Stimulated activated naive B cell treated with anti-CD40 and anti-IgM and Interleukin-4, amounts not matched to agents 10 μg/mL and 1 μg/mL and 100 μg/mL, for 72 hours (primary cell): ENCODE data around the gene NFYC.
"Not testable (repeated sequence)": the region's sequence is repeated elsewhere in the genome, so short reads cannot be mapped to it uniquely, and the experiment has no call there.

Experiments
- ATAC-seq, 2 donors: fragments of 150-1000 bp; cut with Tn5 transposase; replicated peaks; 2 replicates each; pipeline ENCODE4 v1.10.0; 2021; ENCODE audit warnings: moderate library complexity in 1 of 2
- DNase-seq: peaks from one replicate; pipeline ENCODE4 v3.0.0; 2021
- H3K27ac Mint-ChIP-seq: one replicate; pipeline ENCODE4 v1.8.0; 2022; ENCODE audit warnings: mild to moderate bottlenecking, mixed read lengths
- H3K27me3 Mint-ChIP-seq, 2 donors: one replicate each; pipeline ENCODE4 v1.8.0; 2022; ENCODE audit warnings: mixed read lengths in 2 of 2
- H3K36me3 Mint-ChIP-seq, 2 donors: one replicate each; pipeline ENCODE4 v1.8.0; 2022; ENCODE audit warnings: mixed read lengths in 2 of 2, mild to moderate bottlenecking in 1 of 2
- H3K4me1 Mint-ChIP-seq, 2 donors: one replicate each; pipeline ENCODE4 v1.8.0; 2022; ENCODE audit warnings: mixed read lengths in 2 of 2, mild to moderate bottlenecking in 1 of 2
- H3K4me3 Mint-ChIP-seq, 2 donors: one replicate each; pipeline ENCODE4 v1.8.0; 2022; ENCODE audit warnings: mild to moderate bottlenecking in 2 of 2, mixed read lengths in 2 of 2, moderate library complexity in 1 of 2
- H3K9me3 Mint-ChIP-seq, 2 donors: one replicate each; pipeline ENCODE4 v1.8.0; 2022; ENCODE audit warnings: mixed read lengths in 2 of 2, mild to moderate bottlenecking in 1 of 2

The NFYC gene

DNA sequence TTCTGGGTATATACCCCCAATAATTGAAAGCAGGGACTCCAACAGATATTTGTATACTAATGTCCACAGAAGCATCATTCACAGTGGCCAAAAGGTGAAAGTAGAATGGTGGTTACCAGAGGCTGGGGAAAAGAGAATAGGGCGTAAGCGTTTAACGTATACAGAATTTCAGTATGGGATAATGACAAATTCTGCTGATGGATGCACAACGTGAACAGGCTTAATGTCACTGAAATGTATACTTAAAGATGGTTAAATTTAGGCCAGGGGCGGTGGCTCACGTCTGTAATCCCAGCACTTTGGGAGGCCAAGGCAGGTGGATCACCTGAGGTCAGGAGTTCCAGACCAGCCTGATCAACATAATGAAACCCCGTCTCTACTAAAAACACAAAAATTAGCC, 4.4 kb upstream of the NFYC start:
- Mint-ChIP-seq H3K27me3 (no peaks in the 10 kb centered on the region), H3K4me3 (no peak overlapping the region), H3K27ac (no peak overlapping the region), H3K4me1 (peaks cover 10 to 22% of the 10 kb centered on the region in 2 donors), H3K36me3 (peaks cover 19 to 23% of the 10 kb centered on the region in 2 donors), H3K9me3 (peaks cover 0 to 3% of the 10 kb centered on the region in 2 donors)
- ATAC-seq, result no peak
- DNase-seq, result no peak

DNA sequence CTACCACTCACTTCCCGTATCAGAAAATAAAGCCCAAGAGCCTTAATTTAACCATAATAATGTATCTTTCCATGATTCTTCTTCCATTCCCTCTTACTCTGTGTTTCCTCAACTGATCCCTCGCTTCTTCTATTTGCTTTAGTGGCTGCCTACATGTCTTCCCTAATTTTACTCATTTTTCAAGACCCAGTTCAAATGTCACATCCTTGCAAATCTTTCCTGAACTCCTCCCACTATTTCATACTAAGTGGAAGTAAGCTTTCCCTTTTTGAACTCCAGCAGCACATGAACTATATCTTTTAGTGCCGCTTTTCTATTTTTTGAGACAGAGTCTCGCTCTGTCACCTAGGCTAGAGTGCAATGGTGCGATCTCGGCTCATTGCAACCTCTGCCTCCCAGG, 3.8 kb upstream of the NFYC start:
- Mint-ChIP-seq H3K36me3 (peaks cover 19 to 28% of the 10 kb centered on the region in 2 donors), H3K9me3 (peaks cover 0 to 3% of the 10 kb centered on the region in 2 donors), H3K27ac (no peak overlapping the region), H3K27me3 (no peaks in the 10 kb centered on the region), H3K4me1 (peaks cover 14 to 28% of the 10 kb centered on the region in 2 donors), H3K4me3 (no peak overlapping the region)
- DNase-seq, result no peak
- ATAC-seq, result no peak

DNA sequence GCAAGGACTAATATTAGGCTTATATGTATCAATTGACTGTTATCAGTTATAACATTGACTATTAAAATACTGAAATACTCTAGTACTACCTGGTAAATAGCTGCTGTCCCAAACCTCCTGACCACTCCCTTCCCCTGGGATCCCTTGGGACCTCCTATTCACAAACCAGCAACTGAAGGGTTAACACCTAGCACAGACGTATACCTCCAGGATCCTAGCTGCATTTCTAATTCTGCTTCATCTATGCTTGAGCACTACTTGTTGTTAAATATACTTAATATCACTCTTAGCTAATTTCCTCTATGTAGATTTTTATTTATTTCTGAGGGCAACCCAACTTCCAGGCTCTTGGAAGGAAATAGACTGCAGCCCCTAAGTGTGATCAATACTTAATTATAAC, 1.8 kb upstream of the NFYC start:
- Mint-ChIP-seq H3K4me1 (peaks cover 26 to 44% of the 10 kb centered on the region in 2 donors), H3K36me3 (peaks cover 18 to 35% of the 10 kb centered on the region in 2 donors), H3K9me3 (peaks cover 0 to 3% of the 10 kb centered on the region in 2 donors), H3K4me3 (no peak overlapping the region), H3K27ac (no peak overlapping the region), H3K27me3 (no peaks in the 10 kb centered on the region)
- no peak for ATAC-seq
- DNase-seq, result no peak

DNA sequence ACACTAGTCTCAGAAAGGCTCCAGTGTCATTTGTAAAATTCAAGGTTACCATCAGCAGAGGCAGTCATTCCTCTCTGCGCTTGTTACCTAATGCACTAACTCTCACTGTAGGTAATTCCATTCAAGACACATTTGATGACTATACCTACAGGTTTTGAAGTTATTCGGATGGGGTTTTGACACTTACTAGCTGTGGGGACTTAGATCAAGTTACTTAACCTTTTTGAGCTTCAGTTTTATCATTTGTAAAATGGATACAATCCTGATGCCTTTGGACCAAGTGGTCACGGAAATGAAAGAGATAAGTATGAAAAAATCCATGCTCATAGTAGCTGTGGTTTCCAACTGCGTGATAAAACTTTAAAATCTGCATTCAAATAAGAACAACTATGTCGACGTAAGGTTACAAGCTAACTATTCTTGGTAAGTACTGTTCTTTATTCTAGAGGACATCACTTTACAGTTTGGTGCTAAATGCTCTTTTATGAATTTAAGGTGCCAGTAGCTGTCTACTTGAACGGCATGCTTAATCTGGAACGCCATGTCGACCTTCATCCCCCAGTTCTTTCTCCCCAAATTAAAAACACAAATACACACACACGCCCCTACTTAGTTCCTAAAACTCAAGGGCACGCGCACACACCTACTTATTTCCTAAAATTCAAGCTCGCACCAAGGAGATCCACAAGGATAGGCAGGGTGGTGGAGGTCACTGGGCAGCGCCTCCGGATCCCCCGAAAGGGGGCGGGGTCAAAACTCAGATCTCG, 550 bp upstream of the NFYC start:
- Mint-ChIP-seq H3K36me3 (peaks cover 14 to 31% of the 10 kb centered on the region in 2 donors), H3K27ac (peak overlapping the region; percentile 100), H3K9me3 (peaks cover 0 to 3% of the 10 kb centered on the region in 2 donors), H3K4me3 (peak overlapping the region; percentile 85 to 91), H3K27me3 (no peaks in the 10 kb centered on the region), H3K4me1 (peaks cover 26 to 49% of the 10 kb centered on the region in 2 donors)
- ATAC-seq (no peak), DNase-seq (no peak)

DNA sequence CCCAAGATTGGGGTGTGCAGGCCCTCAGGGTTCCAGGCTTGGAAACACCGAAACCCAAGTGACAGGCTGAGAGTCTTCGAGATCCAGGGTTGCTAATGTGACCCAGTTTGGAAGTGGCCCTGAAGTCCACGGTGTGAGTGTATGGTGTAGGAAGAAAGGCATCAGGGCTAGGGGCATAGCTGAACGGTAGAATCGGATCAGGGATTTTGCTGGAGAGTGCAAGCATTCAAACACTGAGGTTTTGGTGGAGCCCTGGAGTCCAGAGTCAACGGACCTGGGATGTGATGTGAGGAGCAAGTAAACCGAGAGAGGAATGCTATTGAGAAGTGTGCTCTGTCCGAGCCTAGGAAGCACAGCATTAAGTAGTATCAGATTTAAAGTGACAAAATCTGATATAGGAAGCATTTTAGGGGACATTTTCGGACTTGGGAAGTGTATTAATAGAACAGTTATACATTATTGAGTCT, 958 bp downstream of the NFYC start:
- H3K27me3 Mint-ChIP-seq, result no peaks in the 10 kb centered on the region
- H3K9me3 Mint-ChIP-seq, result peaks cover 0 to 3% of the 10 kb centered on the region in 2 donors
- no peak for DNase-seq
- peaks cover 14 to 33% of the 10 kb centered on the region in 2 donors for H3K36me3 Mint-ChIP-seq
- H3K4me1 Mint-ChIP-seq, result peaks cover 36 to 63% of the 10 kb centered on the region in 2 donors
- H3K4me3 Mint-ChIP-seq, result peak overlapping the region; percentile 85 to 91
- H3K27ac Mint-ChIP-seq, result peak overlapping the region; percentile 100
- ATAC-seq, result peak in 1 of 2 donors; percentile 10

DNA sequence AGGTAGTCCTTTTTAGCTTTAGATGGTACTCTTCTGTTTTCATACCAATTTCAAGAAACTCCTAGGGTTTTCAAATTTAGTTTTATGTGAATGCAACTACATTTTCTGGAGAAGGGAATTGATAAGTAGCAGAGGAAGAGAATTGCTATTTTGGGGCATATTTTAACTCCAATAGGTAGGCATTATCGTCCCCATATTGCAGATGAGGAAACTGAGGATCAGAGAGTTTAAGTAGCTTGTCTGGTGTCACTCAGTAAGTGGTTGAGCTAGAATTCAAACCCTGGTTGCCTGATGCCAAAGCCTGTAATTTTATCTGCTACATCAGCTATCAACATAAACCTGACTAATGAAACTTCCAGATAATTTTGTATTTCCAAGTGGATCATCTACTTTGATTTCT, 1.9 kb downstream of the NFYC start:
- DNase-seq, result no peak
- Mint-ChIP-seq H3K4me1 (peaks cover 36 to 64% of the 10 kb centered on the region in 2 donors), H3K4me3 (peak overlapping the region; percentile 62 to 85), H3K27ac (peak overlapping the region; percentile 67), H3K9me3 (peaks cover 0 to 2% of the 10 kb centered on the region in 2 donors), H3K36me3 (peaks cover 11 to 29% of the 10 kb centered on the region in 2 donors), H3K27me3 (no peaks in the 10 kb centered on the region)
- no peak for ATAC-seq

DNA sequence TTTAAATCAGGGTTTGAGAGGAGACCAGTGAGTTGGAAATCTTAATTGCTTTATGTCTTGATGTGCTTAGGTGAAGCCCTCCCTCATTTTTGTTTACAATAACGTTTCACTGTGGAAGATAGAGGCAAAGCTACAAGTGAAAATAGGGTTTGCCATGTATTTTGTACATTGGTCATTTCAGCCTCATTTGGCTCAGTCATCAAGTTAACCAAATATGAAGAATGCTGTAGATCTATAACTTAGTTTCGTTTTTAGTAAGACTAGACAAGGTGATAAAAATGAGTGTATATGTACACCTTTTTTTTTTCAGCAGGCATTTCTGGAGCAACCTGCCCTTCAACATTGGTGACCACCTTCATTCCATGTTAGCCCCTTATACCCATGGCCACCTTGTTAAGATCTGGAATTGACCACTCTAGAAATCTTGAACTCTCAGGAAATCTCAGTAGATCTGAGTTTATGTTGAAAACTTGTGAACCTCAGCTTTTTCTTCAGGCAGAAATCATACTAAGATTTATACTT, 2.9 kb downstream of the NFYC start:
- Mint-ChIP-seq H3K27me3 (no peaks in the 10 kb centered on the region), H3K27ac (peak overlapping the region; percentile 70)

DNA sequence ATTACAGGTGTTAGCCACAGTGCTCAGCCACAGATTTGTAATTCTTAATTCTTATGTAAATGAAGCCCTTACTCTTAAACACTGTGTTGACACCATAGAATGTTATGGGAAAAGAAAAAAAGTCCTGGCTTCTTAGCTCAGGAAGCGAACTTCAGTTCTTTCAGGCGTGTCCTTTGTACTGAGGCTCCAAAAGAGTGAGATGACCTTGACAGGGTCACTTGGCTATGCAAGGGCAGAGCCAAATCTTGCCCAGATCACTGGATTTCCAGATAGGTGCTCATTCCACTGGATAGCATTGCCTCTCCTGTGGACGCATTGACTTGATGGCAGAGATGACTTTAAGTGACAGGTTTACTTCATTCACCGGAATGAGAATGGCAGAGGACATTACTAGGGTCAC, 4.8 kb downstream of the NFYC start:
- no peak overlapping the region for H3K4me3 Mint-ChIP-seq
- no peaks in the 10 kb centered on the region for H3K27me3 Mint-ChIP-seq
- ATAC-seq (no peak), DNase-seq (no peak)
- peak overlapping the region; percentile 51 for H3K27ac Mint-ChIP-seq
- H3K9me3 Mint-ChIP-seq, result peaks cover 0 to under 1% of the 10 kb centered on the region in 2 donors
- peaks cover 43 to 68% of the 10 kb centered on the region in 2 donors for H3K4me1 Mint-ChIP-seq
- peaks cover 9 to 29% of the 10 kb centered on the region in 2 donors for H3K36me3 Mint-ChIP-seq

More for the DNA sequence above, 2.9 kb downstream of the NFYC start:
- peak overlapping the region in 1 of 2 donors; percentile 32 for H3K4me3 Mint-ChIP-seq
- H3K9me3 Mint-ChIP-seq, result peaks cover 0 to 2% of the 10 kb centered on the region in 2 donors
- no peak for ATAC-seq
- no peak for DNase-seq
- peaks cover 44 to 71% of the 10 kb centered on the region in 2 donors for H3K4me1 Mint-ChIP-seq
- H3K36me3 Mint-ChIP-seq, result peaks cover 11 to 35% of the 10 kb centered on the region in 2 donors

DNA sequence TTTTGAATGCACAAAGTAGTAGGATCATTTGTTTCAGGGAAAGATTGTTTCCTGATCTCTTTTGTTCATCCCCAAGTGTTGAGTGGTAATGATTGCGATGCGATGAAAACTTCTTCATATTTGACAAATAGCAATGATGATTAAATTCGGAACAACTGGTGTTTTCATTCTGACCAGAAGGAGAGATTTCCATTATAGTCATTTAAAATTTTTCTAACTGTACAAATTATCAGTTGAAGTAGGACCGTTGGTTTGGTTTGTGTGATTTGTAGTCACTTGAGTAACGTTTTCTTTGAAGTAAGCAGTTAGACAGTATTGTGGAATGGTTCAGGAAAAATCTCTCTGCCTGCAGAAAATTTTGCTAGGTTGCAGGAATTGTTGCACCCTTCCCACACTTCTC, 5.9 kb downstream of the NFYC start:
- DNase-seq (no peak), ATAC-seq (no peak)
- Mint-ChIP-seq H3K9me3 (no peaks in the 10 kb centered on the region), H3K36me3 (peaks cover 6 to 25% of the 10 kb centered on the region in 2 donors), H3K4me3 (no peak overlapping the region), H3K27ac (peak overlapping the region; percentile 42), H3K4me1 (peaks cover 44 to 71% of the 10 kb centered on the region in 2 donors), H3K27me3 (no peaks in the 10 kb centered on the region)

DNA sequence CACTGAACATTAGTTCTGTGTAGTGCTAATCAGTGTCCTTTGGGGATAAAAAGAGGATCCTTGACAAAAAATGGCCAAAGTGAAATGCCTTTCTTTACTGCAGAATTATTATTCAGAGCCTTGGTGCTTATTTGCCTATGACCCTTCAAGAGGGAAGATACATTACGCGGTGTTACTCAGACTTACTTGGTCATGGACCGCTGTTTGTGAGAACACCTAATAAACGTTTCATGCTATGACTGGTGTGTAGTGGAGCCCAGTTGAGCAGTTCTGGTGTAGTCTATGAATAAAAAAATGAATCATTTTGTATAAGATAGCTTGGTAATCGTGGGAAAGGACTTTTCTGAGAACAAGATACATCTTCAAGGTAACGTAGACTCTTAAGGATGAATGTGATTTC, 8.3 kb downstream of the NFYC start:
- peaks cover 39 to 72% of the 10 kb centered on the region in 2 donors for H3K4me1 Mint-ChIP-seq
- peaks cover 8 to 22% of the 10 kb centered on the region in 2 donors for H3K36me3 Mint-ChIP-seq
- no peaks in the 10 kb centered on the region for H3K9me3 Mint-ChIP-seq
- H3K27ac Mint-ChIP-seq, result peak overlapping the region; percentile 65
- DNase-seq (peak; percentile 58), ATAC-seq (peak; percentile 100)
- no peaks in the 10 kb centered on the region for H3K27me3 Mint-ChIP-seq
- peak overlapping the region; percentile 25 for H3K4me3 Mint-ChIP-seq

DNA sequence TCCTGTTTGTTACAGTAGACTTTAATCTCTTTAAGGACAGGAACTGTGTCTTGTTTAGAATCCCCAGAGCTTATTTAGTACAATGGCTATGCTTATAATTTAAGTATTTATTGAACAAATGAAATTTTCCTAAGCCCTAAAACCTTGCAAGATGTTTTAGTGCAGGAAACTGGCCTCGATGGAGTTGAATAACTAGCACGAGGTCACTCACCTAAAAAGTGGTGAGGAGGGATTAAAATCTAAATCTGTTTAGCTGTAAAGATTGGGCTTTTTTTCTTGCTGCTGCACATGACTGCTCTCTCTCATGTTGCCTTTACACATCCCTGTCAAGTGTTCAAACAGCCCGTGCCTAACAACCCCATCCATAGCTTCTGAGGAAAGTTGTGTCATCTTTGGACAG, 10.2 kb downstream of the NFYC start:
- DNase-seq (no peak), ATAC-seq (no peak)
- Mint-ChIP-seq H3K4me3 (no peak overlapping the region), H3K4me1 (peaks cover 42 to 73% of the 10 kb centered on the region in 2 donors), H3K27me3 (no peaks in the 10 kb centered on the region), H3K36me3 (peaks cover 7 to 28% of the 10 kb centered on the region in 2 donors), H3K9me3 (peaks cover 0 to 1% of the 10 kb centered on the region in 2 donors), H3K27ac (peak overlapping the region; percentile 51)

DNA sequence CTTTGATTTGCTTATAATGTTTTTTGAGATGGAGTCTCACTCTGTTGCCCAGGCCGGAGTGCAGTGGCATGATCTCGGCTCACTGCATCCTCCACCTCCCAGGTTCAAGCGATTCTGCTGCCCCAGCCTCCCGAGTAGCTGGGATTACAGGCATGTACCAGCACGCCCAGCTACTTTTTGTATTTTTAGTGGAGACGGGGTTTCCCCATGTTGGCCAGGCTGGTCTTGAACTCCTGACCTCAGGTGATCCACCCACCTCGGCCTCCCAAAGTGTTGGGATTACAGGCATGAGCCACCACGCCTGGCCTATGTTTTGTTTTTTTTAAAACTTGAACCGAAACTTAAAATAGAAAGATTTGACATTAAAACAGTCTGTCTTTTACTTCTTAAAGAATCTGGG, 11.3 kb downstream of the NFYC start:
- H3K27me3 Mint-ChIP-seq, DNase-seq, ATAC-seq, H3K9me3 Mint-ChIP-seq: not testable (repeated sequence)
- peaks cover 35 to 64% of the 10 kb centered on the region in 2 donors for H3K4me1 Mint-ChIP-seq
- H3K27ac Mint-ChIP-seq, result peak overlapping the region; percentile 74
- H3K36me3 Mint-ChIP-seq, result peaks cover 2 to 20% of the 10 kb centered on the region in 2 donors
- peak overlapping the region in 1 of 2 donors; percentile 3 for H3K4me3 Mint-ChIP-seq

DNA sequence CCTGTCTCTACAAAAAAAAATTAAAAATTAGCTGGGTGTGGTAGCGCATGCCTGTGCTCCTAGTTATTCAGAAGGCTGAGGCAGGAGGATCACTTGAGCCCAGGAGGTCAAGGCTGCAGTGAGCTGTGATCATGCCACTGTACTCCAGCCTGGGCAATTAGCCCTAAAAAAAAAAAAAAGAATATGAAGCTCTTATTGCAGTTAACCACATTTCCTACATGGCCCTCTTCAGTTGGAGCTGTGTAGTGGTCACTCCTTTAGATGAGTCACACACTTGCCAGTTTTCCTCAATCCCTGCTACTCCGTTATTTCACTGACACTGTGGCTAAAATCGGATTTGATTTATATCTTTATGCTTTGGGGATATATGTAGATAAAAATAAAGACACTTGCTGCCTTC, 11.8 kb downstream of the NFYC start:
- Mint-ChIP-seq H3K27me3 (no peaks in the 10 kb centered on the region), H3K36me3 (peaks cover 2 to 20% of the 10 kb centered on the region in 2 donors), H3K9me3 (peaks cover 0 to 1% of the 10 kb centered on the region in 2 donors), H3K27ac (peak overlapping the region; percentile 9), H3K4me3 (peak overlapping the region in 1 of 2 donors; percentile 11), H3K4me1 (peaks cover 35 to 64% of the 10 kb centered on the region in 2 donors)
- DNase-seq (no peak), ATAC-seq (no peak)

DNA sequence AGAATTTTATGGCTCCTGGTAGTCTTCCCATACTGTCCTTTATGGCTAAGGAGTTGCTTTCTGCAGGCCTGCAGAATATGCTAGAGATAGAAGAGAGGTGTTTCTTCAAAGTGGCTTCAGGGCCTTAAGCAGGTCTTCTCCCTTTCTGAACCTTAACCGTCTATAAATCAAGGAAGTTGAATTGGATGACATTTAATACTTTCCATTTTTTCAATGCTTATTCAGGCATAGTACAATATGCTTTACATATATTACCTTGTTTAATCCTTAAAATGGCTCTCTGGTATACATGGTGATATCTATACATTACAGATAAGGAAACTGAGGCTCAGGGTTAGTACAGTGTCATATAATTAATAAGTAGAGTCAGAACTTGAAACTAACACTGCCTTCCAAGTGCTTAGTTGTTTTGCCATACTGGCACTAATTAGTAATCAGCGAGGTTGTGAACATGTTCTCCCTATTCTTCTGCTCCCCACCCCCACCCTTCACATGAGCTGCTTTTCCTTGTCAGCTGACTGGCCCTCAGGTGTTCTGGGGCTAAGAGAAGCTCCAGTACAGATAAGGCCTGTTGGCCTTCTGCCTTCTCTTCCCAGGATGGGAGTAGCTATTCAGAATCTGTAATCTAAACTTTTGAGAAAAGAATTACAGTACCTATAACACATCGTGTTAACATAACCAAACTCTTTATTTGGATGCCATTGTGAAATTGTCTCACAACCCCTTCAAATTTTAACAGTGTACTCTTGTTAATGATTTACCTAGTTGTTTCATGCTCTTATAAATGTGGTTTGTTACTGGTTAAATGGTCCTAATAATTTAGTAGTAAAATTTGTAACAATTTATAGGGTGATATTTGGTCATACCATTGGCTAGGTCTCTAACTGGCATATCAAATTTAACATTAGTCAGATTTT, 13.6 kb downstream of the NFYC start:
- Mint-ChIP-seq H3K4me1 (peaks cover 28 to 66% of the 10 kb centered on the region in 2 donors), H3K36me3 (peaks cover 6 to 19% of the 10 kb centered on the region in 2 donors), H3K27me3 (no peaks in the 10 kb centered on the region), H3K4me3 (no peak overlapping the region), H3K9me3 (peaks cover 0 to 1% of the 10 kb centered on the region in 2 donors), H3K27ac (no peak overlapping the region)
- DNase-seq (no peak), ATAC-seq (no peak)
